Stimulated activated CD4-positive, alpha-beta T cell treated with anti-CD3 and anti-CD28 coated beads, Interleukin-15, amount 100 ng/mL, for 24 hours (primary cell): ENCODE results near the gene ZNF362.

ENCODE experiments used
- DNase-seq: peaks from one replicate; pipeline ENCODE4 v3.0.0-alpha.2; 2020

The ZNF362 gene

DNA sequence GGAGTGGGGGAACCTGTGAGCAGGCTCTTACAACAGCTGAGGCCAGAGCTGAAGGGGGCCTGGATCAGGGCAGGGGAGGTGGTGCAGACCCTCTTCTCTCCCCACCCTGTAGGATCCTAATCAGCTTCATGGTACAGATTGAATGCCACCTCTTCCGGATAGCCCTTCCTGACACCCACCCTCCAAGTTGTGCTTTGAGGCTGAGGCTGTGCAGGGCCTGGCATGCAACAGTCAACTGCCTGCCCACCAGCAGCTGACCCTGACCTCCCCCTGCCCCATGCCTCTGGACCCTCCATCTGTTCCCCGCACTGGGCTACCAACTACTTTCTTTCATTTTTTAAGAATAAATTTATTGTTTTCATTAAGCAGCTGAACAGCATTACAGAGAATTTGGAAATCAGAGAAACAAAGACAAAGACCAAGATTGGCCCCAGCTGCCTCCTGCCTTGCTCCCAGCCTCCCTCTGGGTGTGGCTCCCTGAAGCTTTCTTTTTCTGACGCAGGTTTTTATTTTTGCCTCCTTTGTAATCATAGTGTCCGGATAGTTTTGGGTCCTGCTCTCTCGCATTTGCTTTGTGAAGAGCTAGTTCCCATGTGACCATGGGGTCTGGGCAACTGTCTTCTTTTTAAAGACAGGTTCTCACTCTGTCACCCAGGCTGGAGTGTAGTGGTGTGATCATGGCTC, 12.8 kb downstream of the ZNF362 start:
- no peak for DNase-seq

DNA sequence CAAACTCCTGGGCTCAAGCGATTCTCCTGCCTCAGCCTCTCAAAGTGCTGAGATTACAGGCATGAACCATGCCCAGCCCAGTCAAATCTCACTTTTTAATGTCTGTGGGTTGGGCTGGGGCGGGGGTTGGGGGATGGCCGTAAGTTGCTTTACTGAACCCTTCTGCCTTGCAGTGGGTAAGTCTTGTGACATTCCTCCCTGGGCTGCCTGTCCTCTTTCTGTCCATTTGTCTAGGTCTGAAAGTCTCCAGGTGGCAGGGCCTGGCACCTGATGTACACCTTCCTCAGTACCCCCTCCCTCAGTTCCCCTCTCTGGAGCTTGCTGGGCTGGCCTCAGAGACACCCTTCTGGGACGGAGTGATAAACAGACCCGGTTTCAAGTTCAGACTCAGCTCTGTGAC, 13.3 kb downstream of the ZNF362 start:
- no peak for DNase-seq

DNA sequence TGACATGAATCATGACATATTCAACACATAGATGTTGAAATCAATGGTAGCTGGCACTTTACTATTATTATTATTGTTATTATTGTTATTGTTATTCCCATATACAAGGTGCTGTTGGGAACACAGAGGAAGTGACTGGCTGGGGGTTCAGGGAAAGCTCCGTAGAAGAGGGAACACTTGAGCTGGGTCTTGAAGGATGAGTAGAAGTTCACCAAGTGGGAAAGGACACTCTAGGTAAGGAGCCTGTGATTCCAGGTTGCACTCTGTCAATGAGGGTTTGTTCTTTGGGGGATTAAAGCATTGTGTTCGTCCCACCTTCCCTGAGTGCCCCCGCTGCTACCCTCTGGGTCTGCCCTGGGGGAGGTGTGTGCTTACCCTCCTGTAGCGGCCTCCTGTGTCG, 14.1 kb downstream of the ZNF362 start:
- DNase-seq = no peak

DNA sequence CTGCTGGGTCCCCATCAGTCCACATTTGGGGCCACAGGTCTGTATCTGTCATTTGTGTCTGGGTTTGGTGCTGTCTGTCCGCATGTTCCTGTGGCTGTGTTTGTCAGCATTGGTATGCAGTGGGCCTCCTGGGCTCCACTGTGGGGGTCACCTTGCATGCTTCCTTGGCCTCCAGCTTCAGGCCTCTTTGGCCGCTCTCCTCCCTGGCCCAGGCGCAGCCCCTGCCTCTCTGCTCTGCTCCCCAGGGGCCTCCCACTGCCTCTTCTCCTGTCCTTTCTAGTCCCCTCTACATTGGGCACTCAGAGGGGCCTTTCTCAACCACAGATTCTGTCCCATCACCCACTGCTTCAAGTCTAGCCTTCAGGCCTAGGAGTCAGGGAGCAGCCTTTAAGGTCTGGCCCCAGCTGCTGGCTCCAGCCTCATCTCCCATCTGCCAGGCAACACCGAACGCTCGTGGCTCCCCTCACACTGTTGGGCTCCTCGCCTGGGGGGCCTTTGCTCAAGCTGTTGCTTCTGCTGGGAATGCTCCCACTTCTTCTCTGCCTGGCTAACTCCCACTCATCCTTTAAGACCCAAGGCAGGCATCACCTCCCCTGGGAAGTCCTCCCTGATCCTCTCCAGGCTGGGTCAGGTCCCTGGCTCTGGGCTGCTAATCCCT, 14.6 kb downstream of the ZNF362 start:
- no peak for DNase-seq

DNA sequence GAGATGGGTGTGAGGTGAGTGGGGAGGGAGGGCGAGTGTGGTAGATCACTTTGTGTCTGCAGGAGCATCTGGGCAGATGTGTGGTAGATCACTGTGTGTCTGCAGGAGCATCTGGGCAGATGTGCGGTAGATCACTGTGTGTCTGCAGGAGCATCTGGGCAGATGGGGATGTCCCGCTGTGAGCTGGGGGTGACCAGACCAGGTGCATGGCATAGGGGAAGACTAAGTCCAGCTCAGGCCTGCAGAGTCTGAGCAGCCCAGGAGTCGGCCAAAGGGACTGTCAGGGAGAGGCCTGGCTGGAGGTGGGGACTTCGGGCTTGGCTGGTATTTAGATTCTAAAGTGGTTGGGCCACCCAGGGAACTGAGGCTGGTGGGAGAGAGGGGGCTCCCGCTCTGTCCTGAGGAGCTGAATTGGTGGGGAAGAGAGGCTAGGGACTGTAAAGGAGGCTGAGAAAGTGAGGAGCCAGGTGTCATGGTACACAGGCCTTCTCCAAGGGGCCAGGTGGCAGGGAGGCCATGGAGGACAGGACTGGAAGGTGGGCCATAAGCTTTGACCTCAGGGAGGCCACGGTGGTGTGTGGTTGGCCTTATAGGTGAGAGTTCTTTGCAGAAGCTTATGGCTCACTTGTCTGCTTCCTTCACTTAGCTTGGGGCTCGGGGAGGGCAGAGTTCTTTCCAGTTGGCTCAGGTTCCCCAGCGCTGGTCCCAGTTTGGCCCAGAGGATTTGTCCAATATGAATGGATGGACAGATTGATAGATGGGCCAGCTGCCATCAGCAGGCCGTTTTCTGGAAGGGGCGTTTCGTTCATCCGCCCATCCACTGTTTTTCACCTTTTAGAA, 15.6 kb downstream of the ZNF362 start:
- DNase-seq = no peak

DNA sequence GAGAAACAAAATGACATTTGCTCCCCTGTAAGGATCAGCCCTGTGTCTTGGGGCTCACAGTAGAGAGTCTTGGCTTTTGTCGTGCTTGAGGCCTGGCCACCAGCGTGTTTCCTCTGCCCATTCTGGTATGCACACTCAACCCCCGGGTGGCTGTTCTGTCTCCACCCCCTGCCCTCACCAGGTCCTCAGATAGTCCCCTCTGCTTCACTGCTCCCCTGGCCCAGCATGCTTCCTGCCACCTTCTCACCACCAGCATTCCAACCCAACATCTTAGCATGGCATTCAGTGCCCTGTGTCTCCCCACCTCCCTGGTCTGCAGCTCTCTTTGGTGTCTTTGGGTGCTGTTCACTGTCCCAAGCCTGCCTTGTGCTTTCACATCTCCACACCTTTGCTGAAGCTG, 16.2 kb downstream of the ZNF362 start:
- no peak for DNase-seq

DNA sequence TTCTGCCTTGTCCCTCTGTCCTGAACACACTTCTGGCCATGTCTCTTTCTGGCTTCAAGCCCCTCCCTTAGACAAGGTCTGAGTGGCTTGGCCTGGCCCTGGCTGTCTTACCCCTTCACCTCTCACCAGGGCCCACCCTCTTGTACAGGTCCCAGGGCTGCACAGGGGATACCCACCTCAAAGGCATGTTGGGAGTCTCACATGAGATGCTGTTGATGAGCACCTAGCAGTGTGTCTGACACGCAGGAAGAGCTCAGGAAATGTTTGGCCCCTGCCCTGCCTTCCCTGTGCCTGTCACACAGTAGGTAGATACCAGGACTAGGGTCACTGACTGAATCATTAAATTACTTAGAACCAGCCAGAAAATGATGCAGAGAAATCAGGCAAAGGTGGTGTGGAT, 16.6 kb downstream of the ZNF362 start:
- DNase-seq = no peak

DNA sequence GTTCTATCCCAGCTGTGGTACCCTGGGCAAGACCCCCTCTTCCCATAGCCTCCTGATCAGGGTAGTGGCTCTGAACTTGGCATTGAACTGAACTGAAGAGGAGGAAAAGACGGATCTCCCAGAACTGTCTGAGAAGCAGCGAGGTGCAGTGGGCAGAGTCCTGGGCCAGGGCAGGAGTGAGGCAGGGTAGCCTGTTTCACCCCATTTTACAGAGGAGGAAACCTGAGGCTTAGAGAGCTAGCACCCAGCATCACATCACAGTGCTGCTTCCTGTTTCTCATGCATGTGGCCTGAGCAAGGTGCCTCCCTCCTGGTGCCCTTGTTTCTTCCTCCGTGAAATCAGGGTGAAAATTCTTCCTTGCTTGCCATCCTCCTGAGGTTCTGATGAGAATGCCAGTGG, 17.1 kb downstream of the ZNF362 start:
- no peak for DNase-seq

DNA sequence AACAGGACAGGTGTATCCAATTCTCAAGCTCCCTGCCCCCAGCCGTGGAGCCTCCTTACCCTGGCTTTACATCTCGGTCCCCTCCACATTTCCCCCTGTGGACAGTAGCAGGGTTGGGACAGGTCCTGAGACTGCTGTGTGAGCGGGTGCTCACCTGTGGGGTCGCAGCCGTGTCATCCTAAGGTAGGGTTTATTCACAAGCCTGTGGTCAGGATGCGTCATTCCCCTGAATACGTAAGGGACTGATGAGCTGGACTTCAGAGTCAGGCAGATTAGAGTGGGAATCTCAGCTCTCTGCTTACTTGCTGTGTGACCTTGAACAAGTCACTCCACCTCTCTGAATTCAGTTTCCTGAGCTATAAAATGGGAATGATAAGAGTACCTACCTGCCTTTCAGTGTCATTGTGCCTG, 17.7 kb downstream of the ZNF362 start:
- no peak for DNase-seq

DNA sequence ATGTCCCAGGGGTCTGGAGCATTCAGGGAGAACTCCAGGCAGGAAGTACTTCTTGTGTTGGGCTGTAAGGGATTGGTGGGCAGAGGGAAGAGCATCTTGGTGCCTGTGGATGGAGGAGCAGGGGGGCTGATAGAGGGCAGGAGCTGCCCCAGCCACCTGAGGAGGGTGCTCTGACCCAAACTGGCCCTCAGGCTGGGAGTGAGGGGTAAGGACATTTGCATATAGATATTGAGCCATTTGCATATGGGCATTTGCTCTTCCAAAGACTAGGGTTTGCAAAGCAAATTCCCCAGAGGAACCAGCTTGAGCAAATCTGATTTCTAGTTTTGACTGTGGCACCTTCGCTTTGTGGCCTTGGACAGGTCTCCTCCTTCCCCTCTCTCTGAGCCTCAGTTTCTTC, 18.2 kb downstream of the ZNF362 start:
- no peak for DNase-seq

DNA sequence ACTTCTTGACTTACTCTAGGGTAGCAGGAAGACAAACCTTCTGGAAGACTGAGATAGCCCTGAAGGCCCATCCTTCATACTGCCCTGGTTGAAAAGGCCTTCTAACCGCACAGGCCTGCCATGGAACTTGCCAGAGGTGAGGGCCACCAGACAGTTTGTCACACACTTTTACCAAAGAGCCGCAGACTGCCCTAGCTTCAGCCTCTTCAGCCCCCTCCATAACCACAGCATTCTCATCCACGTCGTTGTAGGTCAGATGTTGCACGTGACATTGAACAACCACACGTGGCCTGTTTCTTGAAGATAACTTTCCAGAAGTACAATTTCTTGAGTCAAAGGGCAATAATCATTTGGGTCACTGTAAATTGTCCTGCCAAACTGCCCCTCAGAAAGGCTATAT, 18.9 kb downstream of the ZNF362 start:
- DNase-seq = no peak

DNA sequence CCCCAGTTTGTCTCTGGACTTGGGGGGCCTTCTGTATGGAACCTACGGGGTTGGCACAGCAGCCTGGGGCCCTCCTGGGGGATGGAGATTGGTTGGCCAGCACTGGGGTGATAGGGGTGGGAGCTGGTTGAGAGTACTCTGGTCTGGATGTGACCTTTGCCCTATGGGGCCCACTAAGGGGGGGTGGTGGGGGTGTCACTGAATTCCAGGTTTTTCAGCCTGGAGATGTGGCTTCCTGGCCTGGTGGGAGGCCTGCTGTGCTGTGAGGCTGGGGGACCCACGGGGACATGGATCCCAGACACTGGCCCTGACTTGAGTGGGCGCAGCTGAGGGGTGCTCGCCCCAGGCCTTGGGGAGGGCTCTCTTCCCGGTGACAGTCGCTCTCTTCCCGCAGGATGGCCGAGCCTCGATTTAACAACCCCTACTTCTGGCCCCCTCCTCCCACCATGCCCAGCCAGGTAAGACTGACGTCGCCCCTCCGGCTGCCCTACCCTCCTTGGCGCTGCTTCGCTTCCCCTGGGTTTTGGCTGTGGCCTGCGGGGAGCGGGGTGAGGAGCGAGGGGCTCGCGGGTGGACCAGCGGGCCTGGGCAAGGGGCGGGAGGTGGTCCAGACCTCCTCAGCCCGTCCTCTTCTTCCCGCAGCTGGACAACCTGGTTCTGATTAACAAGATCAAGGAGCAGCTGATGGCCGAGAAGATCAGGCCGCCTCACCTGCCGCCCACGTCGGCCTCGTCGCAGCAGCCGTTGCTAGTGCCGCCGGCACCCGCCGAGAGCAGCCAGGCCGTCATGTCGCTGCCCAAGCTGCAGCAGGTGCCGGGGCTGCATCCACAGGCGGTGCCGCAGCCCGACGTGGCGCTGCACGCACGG, 19.6 kb downstream of the ZNF362 start:
- DNase-seq = no peak

DNA sequence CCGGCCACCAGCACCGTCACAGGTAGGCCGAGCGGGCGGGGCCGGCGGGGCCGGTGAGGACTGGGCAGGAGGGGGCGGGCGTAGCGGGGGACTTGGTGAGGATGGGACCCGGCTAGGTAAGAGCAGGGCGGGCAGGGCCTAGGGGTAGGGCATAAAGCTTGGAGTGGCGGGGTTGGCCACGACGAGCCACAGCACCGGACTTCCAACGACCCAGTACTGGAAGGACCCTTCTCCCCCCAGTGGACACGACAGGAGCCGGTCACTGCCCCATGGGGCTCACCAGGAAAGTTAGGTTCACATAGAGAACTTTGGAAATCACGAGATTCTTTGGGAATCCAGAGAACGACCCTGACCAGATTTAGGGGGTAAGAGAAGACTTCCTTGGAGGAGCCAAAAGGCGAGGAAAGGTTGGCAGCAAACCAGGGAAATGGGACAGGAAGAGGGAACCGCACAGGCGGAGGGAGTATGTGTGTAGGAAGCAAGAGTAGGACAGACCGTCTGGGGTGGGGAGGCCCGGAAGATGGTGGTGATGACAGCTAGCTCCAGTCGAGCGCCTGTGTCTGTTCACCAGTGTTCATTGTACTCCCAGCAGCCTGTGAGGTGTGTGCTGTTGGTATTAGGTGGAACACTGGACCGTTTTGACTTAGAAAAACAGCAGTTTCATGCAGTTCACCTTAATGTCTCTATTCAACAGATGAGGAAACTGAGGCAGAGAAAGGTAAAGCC, 20.4 kb downstream of the ZNF362 start:
- no peak for DNase-seq

DNA sequence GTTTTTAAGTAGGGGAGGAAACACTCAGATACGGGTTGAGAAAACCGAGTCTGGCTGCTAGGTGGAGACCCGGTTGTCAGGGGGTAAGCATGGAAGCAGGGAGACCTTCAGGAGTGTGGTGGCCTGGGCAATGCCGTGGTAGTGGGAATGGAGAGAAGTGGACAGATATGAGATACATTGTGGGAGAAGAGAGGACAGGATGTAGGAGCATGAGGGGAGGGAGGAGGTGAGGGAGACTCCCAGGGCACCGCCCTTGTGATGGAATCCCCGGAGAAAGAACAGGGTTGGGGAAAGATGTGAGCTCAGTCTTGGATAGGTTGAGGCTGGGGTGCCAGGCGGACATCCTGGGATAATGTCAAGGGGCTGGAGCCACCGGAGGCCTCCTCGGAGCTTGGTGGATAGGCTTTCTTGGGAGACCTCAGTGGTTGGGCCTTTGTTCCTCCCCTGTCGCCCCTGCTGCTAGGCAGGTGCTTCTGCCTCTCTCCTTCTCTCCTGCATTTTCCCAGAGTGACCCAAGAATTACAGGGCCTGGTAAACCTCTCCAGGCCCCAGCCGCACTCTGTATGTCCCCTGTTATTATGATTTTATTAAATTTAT, 21.3 kb downstream of the ZNF362 start:
- no peak for DNase-seq

DNA sequence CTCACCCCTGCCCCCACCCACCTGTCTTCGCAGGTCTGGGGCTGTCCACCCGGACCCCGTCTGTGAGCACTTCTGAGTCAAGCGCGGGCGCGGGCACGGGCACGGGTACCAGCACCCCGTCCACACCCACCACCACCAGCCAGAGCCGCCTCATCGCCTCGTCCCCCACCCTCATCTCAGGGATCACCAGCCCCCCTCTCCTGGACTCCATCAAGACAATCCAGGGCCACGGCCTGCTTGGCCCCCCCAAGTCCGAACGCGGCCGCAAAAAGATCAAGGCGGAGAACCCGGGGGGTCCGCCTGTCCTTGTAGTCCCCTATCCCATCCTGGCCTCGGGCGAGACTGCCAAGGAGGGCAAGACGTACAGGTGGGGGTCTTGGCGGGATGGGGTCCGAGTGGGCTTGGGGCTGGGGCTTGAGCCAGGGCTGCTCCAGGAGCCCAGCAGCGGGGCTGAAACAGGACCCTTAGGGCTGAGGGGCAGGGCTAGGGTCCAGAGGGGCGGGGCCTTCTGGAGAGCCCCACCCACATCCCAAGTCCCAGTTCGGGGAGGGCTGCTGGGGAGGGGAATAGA, 23.9 kb downstream of the ZNF362 start:
- no peak for DNase-seq

DNA sequence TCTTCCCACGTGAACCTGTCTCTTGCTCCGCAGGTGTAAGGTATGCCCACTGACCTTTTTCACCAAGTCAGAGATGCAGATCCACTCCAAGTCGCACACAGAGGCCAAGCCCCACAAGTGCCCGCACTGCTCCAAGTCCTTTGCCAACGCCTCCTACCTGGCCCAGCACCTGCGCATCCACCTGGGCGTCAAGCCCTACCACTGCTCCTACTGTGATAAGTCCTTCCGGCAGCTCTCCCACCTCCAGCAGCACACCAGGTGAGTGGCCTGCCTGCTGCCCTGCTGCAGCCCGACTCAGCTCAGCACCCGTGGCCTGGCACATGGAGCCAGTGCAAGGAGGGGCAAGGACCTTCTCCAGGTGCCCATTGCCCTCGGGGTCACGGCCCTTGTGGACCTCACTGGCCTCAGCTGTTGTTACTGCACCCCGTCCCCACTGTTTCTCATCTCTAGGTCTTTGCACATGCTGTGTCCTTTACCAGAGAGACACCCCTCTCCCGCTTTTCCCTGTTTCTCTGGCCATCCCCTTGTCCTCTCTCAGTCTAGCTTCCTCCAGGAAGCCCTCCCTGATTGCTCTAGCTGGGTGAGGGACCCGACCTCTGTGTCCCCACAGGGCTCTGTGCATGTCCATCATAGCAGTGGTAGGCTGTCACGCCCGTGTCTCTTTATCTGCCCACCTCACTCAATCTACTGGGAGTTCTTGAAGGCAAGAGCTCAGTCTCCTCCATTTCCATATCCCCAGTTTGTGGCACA, 25.4 kb downstream of the ZNF362 start:
- no peak for DNase-seq

DNA sequence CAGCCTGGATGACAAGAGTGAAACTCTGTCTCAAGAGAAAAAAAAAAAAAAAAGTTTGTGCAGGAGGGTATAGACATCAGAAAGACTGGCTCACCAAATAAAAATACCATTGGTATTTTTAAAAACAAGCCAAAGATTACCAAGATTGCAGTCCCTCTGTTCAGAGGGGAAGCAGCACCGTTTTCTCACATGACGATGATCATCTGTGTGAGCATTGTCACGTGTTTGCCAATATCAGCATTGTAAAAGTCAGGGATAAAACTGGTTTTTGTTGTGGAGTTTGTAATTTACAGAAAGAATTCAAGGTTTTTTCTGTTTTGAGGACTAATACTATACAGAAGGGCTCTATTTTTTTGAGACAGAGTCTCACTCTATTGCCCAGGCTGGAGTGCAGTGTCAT, 26.5 kb downstream of the ZNF362 start:
- no peak for DNase-seq

DNA sequence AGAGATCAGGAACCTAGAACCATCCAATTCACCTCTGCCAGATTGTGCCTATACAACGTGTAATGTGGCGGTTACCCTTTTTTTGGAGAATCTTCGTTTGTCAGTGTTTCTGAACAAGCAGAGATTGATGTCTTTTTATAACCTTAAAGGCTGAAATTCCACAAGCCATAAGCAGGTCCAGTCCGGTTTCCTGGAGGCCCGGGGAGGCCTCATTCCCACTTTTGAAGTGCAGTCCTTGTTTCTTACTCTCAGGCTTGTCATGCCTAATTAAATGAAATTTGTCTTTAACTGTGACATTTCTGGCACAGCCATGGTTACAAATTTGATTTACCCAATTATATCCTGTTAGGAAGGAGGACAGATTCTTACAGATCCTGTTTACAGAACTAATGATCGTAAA, 27.8 kb downstream of the ZNF362 start:
- no peak for DNase-seq

DNA sequence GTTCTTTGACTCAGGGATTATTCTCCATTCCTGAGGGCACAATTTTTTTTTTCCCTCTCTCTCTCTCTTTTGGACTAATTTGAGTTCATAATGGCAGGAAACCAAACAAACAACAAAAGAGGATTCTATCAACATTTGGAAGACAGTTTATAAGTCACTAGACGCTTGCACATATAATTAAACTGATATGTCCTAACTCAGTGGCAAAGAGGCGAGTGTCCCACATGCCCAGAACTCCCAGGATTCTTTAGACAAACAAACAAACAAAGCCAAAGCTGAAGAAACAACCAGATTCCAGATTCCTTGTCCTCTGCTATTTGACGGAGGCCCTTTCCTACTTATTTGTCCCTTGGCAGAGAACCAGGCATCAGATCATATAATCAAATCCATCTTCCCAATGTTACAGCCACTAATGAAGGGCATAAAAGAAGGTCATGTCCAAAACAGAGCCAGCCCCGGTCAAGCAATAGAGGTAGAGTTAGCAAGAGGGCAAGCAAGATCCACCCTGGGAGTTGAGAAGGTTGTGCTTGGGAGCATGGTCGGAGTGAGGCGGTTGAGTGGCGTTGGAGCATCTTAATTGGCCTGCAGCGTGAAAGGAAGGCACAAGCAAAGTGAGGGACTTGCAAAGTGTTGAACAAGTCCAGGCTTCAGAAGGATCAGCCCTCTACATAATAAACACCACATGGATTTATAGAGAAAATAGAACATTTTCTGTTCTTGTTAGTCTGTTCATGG, 30.3 kb downstream of the ZNF362 start:
- DNase-seq = no peak

DNA sequence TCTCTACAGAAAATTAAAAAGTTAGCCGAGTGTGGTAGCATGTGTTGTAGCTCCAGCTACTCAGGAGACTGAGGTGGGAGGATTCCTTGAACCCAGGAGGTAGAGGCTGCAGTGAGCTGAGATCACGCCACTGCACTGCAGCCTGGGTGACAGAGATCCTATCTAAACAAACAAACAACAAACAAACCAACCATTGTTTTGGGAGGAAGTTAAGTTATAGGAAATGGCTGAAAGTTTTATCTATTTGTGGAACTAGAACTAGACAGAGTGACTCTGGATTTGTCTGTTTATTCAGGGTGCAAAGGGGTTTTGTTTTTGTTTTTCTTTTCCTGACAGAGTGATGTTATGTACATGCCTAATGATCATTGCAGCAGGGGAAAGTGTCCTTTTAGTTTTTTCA, 31.0 kb downstream of the ZNF362 start:
- no peak for DNase-seq
